HG02623 (cell line): ENCODE measurements around the gene ZNF385B.

Experiments
- ATAC-seq: cut with Tn5 transposase; IDR thresholded peaks from one replicate; pipeline ENCODE4 v1.9.1; 2021; ENCODE audit warnings: moderate library complexity; ENCODE audit not compliant: unreplicated experiment

The ZNF385B gene

DNA sequence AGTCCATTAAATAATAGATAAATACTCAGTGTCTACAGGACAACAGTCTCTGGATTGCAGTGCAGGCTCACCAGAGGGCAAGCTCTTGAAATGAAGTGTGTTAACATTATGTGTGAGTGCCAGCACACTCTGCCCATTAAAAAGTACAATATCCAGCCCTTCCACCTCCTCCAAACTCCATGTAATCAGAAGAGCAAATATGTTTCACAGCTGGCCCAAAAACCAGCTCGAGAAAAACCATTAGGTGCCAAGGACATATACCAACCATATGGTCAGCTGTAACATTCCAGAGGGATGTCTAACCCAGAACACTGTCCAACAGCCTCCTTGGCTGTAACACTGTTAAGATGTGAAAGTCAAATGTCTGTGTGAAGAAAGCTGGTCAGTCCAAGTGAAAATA is 112.2 kb downstream of the ZNF385B start:
- no peak for ATAC-seq

DNA sequence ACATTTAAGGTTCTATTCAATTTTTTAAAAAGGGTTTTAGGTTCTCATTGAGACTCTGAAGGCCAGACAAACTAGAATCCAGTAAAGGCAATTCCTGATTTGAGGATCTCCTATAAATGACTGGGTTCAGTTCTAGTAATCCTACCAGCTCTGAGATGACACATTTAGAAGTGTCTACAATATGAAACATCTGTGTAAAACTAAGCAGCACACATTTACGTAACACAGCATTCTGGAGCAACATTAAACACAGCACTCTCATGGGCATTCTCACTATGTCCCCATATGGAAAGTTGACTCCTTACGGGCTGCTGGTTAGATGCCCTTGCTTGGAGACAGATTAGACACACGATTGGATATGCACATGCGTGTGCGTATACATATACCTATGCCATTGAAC is 114.4 kb downstream of the ZNF385B start:
- no peak for ATAC-seq

DNA sequence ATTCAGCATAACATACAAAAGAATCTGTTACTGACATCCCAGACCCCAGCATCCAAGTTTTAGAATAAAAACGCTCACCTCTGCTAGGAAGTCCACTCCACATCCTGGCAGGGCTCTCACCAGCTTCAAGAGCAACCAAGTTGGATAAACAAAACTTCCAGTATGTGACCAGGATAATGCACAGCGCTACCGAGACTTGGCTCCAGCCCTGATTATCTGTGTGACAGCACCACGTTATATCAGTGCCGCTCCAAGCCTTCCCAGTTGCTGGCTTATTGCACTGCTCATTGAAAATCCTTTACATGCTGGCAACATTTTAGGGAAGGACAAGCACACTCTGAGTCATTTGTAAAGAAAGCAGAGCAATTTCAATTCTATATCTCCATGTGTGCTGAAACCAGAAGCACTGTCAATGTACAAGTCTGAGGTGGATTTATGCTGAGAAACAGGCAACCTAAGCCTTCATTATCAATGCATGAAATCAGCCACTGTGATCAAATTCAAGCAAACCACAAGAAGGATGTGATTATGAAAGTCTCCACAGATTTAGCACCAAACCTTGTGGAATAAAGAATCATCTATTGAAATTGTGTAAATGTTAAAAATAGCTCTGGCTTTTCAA is 115.7 kb downstream of the ZNF385B start:
- ATAC-seq: no peak

DNA sequence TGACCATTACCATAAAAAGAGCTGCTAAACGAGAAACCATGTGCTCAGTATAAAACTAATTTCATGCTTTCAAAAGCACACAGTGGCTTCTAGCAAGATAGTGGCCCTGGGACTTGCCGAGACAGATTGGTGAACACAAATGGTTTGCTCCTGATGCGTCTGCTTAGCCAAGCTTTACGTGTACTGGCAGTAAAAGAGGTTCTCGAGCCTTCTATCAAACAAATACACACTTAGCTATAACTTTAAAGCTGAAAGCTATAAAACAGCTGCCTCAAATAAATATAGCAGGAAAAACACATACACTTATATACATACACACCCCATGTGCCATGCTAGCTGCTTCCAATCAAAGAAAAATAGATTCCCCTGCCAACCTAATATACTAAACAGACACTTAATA is 117.0 kb downstream of the ZNF385B start:
- ATAC-seq: no peak

DNA sequence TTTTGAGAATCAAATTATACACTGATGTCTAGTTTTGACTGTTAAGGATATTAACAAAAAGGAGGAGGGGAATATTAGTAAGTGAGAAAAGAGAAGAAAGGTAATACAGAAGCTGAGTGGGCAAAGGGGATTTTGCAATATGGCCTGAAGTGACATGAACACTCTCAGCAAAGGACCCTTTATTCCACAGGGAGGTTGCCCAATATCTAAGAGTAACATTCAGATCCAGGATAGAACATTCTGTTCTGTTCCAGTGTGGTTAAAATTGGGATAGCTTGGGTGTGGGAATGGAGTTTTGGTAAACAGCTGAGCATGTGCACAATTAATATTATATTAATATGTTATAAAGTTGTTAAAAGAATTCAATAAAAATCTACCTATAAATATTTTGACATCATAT is 120.1 kb downstream of the ZNF385B start:
- no peak for ATAC-seq

GRCh38 chr2:179729966-179730365 is 131.4 kb downstream of the ZNF385B start:
- ATAC-seq: no peak

DNA sequence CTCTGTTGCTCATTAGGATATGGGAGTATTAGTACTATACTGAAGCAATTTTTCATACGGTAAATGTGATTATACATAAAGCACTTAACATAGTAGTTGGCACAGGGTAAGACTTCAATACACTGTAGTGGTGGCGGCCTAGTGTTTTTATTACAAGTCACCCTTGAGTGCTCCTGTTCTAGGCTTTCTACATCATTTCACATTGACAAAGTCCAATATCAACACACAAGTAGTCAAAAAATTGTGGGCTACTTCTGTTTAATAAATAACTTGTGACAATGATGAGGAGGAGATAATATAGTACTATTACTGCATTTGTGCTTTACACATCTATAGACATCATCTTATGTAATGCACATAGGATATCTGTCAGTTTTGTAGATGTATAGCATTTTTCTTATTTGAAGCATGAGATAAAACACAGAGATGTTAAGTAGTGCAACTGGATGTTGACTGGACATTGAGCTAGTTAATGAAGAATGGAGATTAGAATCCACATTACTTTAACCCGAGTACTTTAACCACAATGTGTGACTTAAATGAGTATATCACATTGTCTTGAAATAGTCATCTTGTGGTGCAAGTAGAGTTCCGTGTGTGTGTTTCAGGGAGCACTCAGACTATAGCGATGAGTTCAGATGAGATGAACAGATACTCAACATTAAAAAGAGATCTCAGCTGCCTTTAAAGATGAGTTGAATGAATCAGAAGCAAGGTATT is 134.8 kb downstream of the ZNF385B start:
- ATAC-seq: no peak

- ATAC-seq: no peak
Measured at GRCh38 chr2:179724403-179724802, 137.0 kb downstream of the ZNF385B start.

- no peak for ATAC-seq
Measured at GRCh38 chr2:179720173-179720772, 141.1 kb downstream of the ZNF385B start.

GRCh38 chr2:179715871-179716270 is 145.5 kb downstream of the ZNF385B start:
- no peak for ATAC-seq

GRCh38 chr2:179715196-179715595 is 146.2 kb downstream of the ZNF385B start:
- ATAC-seq: no peak

DNA sequence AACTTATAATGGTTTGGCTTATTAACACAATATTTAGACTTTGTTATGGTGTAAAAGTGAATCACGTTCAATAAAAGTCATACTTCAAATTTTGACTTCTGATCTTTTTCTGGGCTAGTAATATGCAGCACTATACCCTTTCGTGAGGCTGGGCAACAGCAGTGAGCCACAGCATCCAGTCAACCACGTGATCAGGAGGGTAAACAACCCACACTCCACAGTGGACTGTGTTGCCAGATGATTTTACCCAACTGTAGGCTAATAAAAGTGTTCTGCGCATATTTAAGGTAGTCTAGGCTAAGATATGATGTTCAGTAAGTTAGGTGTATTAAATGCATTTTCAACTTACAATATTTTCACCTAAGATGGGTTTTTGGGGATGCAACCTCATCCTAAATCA is 148.6 kb downstream of the ZNF385B start:
- ATAC-seq: no peak

DNA sequence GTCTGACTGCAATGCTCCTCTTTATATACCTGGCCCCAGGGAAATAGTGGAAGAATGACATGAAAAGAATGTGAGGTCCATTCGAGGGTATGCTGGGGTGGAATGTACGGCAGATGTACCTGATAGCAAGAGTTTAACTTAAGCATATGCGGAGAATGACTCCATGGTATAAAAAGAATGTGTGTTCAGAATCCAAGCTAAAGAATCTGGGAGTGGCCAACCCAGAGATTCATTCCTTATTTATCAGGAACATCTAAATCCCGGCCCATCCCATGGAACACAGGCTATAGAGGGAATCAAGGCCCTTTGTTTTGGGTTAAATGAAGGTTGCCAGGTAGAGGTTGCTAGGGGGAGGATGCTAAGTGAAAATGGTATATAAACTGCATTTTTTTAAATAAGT is 150.0 kb downstream of the ZNF385B start:
- no peak for ATAC-seq

- ATAC-seq: no peak
Measured at GRCh38 chr2:179703702-179704101, 157.7 kb downstream of the ZNF385B start.

DNA sequence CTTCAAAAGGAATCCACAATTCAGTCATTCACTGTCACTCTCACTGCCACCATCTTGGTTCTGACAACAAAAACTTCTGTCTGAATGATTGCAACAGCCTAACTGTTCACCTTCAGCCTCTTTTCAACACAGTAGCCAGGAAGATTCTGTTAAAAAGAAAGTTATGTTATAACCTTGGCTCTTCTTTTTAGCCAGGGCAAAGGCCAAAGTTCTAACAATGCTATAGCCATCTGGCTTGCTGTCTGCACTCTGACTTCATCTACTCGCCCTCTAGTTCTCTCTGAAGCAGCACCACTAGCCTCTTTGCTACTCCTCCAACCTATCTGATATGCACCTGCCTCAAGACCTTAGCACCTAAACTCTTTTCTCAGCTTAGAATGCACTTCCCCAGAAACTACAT is 158.5 kb downstream of the ZNF385B start:
- ATAC-seq: no peak

DNA sequence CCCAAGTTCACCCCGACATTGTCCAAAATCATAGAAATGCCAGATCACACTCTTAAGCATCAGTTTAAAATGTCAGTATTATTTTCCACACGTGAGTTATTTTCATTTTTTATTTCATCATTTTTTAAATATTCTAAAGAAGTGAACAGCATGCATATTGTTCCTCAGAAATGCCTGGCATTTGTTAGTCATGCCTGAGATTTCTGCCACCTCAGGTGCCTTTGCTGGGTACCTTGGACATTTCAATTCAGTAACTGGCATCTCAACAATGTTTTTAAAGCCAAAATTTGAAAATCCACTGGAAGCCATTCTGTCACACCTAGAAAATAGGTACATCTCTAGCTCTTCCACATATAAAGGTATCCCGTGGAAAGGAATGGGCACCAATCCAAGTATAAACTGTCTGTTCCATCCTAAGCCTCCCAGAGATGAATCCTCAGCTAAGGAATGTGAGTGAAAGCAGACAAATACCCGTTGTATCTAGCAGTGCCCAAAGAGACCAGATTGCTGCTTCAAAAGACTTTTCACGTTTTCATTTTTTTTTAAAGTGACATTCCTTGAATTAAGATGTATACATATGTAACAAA is 159.8 kb downstream of the ZNF385B start:
- ATAC-seq: no peak

- no peak for ATAC-seq
Measured at GRCh38 chr2:179695486-179695885, 165.9 kb downstream of the ZNF385B start.

GRCh38 chr2:179694963-179695362 is 166.4 kb downstream of the ZNF385B start:
- no peak for ATAC-seq

GRCh38 chr2:179692610-179693009 is 168.8 kb downstream of the ZNF385B start:
- no peak for ATAC-seq

GRCh38 chr2:179692043-179692442 is 169.4 kb downstream of the ZNF385B start:
- ATAC-seq: no peak

- no peak for ATAC-seq
Measured at GRCh38 chr2:179691235-179691634, 170.2 kb downstream of the ZNF385B start.

DNA sequence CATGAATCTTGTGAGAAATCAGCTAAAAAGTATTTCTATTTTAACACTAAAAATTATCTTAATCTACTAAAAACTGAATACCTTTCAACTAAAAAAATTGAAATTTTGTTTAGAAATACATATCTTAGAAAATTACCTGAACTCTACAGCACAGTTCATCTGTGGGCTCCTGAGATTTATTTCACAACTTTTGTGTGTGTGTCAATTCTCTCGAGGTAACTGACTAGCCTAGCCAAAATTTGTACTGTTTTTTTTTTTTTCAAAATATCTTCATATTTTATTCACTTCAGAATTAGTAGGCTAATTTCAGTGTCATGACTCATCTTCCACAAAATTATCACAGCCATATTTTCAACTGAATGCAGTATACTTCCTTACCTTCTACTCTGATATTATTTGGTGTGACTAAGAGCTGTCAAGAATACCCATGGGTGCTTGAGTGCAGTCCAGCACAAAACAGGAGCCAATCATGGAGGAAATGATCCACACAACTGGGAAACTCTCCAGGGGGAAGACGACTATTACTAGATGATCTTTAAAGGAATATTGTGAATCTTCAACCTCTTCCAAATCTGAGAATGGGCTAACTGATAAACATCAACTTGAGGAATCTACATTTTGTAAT is 174.6 kb downstream of the ZNF385B start:
- ATAC-seq: no peak
